ENCODE measurements around the gene PRICKLE2.

Gene PRICKLE2

GRCh38 chr3:64247991-64248646 lies 22.9 kb upstream of the PRICKLE2 start:
- DNase-seq, result no peak

GRCh38 chr3:64244011-64244942 lies 19.0 kb upstream of the PRICKLE2 start:
- no peak for DNase-seq

- DNase-seq, result peak; percentile 26
Measured at GRCh38 chr3:64242435-64242834, 17.2 kb upstream of the PRICKLE2 start.

DNA sequence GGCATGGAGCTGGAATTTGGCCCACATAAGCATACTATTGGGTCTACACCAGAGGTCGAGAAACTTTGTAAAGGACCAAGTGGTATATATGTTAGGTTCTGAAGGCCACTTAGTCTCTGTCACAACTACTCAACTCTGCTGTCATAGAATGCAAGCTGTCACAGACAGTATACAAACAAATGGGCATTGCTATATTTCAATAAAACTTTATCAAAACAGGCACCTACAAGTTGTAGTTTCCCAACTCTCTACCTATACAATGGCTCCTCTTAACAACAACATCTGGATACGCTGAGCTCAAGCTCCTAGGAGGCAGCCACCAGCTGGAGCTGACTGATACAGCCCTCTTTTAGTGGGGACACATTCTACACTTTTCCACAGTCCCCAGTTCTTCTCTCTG lies 15.7 kb upstream of the PRICKLE2 start:
- DNase-seq, result no peak

DNA sequence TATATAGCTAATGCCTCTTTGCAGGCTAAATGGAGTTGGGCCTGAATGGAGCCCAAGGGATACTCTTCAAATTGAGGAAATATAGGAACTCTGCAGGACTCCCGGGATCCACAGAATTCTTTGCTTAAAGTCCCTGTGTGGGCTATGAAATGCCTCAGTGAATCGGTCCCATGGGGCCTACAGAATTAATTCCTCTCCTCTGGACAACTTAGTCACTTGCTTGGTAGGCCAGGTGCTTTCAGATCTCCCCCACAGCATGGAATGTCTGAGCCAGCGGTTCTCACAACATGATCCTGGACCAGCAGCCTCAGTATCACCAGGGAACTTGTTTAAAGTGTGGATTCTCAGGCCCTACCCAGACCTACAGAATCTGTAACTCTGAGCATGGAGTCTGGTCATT lies 15.1 kb upstream of the PRICKLE2 start:
- DNase-seq, result no peak

DNA sequence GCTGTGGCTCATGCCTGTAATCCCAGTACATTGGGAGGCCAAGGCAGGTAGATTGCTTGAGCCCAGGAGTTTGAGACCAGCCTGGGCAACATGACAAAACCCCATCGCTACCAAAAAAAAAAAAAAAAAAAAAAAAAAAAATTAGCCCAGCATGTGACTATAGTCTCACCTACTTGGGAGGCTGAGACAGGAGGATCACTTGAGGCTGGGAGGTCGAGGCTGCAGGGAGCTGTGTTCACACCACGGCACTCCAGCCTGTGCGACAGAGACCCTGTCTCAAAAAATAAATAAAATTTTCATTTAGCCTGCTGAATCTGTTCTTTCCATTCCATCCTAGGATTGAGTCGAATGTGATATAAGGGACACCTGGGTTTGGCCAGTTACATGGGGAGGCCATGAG lies 14.6 kb upstream of the PRICKLE2 start:
- DNase-seq, result no peak

GRCh38 chr3:64238971-64239667 lies 13.9 kb upstream of the PRICKLE2 start:
- DNase-seq, result no peak

- DNase-seq, result no peak
Measured at GRCh38 chr3:64237083-64237482, 11.8 kb upstream of the PRICKLE2 start.

- DNase-seq, result no peak
Measured at GRCh38 chr3:64235605-64236004, 10.3 kb upstream of the PRICKLE2 start.

DNA sequence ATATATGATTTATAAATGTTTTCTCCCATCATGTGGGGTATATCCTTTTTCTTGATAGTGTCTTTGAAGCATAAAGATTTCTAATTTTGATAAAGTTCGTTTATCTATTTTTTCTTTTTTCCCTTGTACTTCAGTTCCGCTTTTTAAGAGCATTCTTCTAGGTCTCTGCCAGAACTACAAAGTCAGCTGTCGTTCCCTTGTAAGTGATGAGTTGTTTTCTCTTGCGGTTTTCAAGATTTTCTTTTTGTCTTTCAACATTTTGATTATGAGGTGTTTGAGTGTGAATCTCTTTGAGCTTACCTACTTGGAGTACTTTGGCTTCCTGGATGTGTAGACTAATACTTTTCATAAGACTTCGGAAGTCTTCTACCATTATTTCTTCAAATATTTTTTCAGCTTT lies 9.3 kb upstream of the PRICKLE2 start:
- no peak for DNase-seq

DNA sequence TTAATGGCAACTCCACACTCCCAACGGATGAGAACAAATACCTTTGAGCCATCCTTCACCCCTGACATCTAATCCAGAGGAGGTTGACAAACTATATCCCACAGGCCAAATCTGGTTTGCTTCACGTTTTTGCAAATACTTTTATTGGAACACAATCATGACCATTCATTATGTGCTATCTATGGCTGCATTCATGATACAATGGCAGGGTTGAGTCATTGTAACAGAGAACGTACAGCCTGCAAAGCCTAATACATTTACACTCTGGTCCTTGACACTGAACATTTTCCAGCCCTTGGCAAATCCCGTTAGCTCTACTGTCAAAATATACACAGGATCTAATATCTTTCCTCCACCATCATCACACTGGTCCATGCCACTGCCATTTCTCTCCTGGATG lies 7.6 kb upstream of the PRICKLE2 start:
- no peak for DNase-seq

DNA sequence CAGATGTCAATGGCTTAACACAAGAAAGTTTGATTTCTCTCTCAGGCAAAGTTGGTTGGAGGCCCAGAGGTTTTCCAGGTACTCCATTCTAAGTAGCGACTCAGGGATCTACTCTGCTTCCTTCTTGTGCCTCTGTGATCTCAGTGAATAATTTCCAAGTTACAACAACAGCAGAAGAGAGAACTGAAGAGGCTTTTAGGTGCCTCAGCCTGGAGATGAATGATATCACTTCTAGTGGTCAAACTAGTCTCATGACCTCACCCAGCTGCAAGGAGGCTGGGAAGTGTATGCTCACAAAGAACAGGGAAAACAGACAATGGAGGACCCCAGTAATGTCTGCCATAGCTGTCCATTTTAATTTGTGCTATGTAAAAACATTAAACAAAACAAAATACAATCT lies 4.6 kb upstream of the PRICKLE2 start:
- DNase-seq, result no peak

DNA sequence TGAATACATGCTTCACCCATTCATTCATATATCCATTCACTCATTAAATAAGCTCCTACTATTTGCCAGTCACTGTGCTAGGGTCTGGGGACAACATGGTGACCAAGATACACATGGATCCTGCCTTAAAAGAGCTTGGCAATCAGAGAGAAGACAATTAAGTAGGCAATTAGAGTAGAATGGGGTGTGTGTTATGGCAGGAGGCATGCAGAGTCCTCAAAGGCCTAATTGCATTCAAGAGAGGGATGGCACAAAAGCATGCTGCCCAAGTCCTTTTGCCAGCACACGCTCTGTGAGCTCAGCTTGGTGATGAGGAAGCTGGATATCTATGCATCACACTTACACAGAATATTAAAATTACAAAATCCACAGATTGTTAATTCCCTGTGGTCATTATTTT lies 2.8 kb upstream of the PRICKLE2 start:
- DNase-seq, result no peak

DNA sequence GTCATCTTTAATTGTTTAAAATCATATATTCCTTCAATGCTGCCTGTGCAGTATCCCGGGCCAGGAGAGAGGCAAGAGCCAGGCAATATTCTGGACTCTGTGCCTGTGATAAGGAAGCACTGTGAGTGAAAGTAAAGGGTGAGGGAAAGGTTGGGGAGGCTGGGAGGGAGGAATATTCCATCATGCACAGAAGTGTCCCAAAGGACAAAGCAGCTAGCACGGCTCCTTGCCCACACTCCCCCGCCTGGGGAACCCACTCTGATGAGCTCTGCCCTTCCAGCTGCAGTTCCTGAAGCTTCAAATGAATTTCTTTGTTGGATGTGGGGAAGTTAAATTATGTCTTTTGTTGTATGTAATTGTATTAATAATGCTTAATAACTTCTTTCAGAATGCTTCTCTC lies 1.5 kb upstream of the PRICKLE2 start:
- no peak for DNase-seq

DNA sequence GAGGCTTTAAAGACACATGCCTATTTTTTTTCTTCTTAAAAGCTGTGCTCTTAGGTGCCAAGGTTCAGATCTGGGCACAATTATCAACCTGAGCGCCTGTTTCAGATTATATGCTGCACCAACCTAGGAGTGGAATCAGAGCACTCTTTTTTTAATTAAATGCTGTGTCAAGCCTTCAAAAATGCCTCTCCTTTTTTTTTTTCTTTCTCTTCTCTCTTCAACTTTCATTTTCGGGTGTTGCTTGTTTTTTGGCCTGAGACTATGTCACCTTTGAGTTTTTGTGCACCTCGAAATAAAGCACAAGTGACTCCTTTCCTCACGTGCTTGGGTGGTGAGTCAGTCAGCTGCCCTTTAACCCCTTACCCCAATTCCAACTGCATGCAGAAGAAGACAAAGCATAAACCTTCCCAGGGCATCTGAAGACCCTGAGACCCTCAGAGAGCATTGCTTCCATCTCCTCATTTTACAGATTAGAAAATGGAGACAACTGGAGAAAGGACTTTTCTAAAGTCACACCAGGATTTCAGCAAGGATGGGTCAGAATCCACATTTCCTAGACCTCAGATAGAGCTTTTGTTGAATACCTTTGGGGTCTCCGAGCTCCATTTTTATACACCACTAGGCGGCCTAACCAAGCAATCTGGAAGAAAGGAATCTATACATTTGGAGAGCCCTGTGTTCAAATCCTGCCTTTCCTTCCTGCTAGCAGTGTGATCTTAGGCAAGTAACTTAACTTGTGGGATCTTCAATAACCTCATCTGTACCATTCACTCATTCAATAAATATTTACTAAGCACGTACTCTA lies 631 bp upstream of the PRICKLE2 start:
- DNase-seq, result no peak

GRCh38 chr3:64223791-64224745 lies 1.2 kb downstream of the PRICKLE2 start:
- DNase-seq, result no peak

- no peak for DNase-seq
Measured at GRCh38 chr3:64222501-64223111, 2.7 kb downstream of the PRICKLE2 start.

- no peak for DNase-seq
Measured at GRCh38 chr3:64221571-64222257, 3.6 kb downstream of the PRICKLE2 start.

DNA sequence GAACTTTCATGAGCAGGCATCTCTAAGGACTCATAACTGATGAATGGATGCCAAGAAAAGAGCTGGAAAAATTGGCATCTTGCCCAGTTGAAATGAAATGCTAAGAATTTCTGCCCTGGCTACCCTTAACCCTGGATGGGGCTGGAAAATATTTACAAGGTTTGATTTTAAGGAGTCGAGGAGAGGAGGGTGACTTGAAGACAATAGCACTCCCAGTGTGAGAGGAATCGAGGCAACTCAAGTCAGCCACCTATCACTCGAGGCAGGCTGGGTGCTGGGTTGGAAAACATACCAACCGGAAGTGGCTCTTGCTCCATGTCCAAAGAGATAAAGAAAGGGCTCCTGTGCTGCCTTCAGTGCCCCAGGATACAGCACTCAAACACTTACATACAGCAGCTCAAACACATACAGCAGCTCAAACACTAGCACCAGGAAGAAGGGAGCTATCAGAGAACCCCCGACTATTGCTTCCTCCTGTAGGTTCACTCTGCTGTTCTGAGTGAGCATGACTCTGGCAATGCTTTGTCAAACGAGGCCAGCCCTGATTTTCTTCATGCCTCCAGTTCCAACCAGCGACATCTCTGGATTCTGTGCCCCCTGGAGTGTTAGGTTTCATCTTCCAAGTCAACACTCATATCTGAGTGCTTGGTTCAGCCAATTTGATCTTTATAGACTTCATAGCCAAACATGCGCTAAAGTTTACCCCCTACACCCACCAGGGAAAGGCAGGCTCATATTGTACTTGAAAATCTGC lies 4.9 kb downstream of the PRICKLE2 start:
- DNase-seq, result no peak

GRCh38 chr3:64218746-64219145 lies 6.5 kb downstream of the PRICKLE2 start:
- DNase-seq, result no peak

All from NCI-H510A (cell line).